ENCODE measurements around the gene FCRL6. TPM values are rescaled to one million over a fixed set of nuclear protein-coding genes. Genes with fewer than 3 reads are reported as not detected.

The FCRL6 gene
- total RNA-seq, 1 experiment from 2014 or later, result not detected

DNA sequence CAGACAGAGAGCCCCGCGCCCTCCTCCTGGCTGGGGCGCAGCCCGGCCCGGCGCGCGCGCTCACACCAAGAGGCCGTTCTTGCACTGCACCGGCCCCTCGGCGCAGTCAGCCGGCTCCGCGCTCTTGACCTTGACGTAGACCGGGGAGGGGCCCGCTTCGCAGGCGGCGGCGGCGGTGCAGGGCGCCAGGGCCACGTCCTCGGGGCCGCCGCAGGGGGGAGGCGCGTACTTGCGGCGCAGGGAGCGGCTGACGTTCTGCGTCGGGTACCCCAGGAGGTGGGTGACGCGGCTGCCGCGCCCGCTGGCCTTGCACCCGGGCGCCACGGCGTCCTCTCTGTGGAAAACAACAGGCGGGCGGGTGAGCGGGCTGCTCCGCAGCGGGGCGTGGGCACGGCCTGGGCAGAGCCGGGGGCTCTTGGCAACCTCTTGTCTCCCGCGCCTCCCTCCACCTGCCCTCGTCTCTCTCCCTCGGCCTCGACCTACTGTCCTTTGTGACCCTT is 52.6 kb downstream of the FCRL6 start:
- no peaks in the 10 kb centered on the region for H3K27me3 ChIP-seq (ENCODE audit: control insufficient read depth, insufficient read depth, low read length)
- no peaks in the 10 kb centered on the region for H3K36me3 ChIP-seq (ENCODE audit: control insufficient read depth, insufficient read depth, low read length)
- peak overlapping the region; percentile 53 to 57 for H3K4me3 ChIP-seq (ENCODE audit: low read depth in 2 of 2, low read length in 2 of 2)
- TF ChIP-seq, protein P1, sequence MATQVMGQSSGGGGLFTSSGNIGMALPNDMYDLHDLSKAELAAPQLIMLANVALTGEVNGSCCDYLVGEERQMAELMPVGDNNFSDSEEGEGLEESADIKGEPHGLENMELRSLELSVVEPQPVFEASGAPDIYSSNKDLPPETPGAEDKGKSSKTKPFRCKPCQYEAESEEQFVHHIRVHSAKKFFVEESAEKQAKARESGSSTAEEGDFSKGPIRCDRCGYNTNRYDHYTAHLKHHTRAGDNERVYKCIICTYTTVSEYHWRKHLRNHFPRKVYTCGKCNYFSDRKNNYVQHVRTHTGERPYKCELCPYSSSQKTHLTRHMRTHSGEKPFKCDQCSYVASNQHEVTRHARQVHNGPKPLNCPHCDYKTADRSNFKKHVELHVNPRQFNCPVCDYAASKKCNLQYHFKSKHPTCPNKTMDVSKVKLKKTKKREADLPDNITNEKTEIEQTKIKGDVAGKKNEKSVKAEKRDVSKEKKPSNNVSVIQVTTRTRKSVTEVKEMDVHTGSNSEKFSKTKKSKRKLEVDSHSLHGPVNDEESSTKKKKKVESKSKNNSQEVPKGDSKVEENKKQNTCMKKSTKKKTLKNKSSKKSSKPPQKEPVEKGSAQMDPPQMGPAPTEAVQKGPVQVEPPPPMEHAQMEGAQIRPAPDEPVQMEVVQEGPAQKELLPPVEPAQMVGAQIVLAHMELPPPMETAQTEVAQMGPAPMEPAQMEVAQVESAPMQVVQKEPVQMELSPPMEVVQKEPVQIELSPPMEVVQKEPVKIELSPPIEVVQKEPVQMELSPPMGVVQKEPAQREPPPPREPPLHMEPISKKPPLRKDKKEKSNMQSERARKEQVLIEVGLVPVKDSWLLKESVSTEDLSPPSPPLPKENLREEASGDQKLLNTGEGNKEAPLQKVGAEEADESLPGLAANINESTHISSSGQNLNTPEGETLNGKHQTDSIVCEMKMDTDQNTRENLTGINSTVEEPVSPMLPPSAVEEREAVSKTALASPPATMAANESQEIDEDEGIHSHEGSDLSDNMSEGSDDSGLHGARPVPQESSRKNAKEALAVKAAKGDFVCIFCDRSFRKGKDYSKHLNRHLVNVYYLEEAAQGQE (IDR thresholded peaks at IDR 0.05; ENCODE audit: insufficient read depth in 1 of 2, low read depth in 2 of 2, low read length in 1 of 2), result no peak
- TF ChIP-seq SIN3A (IDR thresholded peaks at IDR 0.05; ENCODE audit: borderline replicate concordance, insufficient read depth, low read depth, low read length), result no peak
- TF ChIP-seq POLR2AphosphoS5 (IDR thresholded peaks at IDR 0.05; ENCODE audit: low read depth, low read length), result no peak
- TF ChIP-seq, protein P2, sequence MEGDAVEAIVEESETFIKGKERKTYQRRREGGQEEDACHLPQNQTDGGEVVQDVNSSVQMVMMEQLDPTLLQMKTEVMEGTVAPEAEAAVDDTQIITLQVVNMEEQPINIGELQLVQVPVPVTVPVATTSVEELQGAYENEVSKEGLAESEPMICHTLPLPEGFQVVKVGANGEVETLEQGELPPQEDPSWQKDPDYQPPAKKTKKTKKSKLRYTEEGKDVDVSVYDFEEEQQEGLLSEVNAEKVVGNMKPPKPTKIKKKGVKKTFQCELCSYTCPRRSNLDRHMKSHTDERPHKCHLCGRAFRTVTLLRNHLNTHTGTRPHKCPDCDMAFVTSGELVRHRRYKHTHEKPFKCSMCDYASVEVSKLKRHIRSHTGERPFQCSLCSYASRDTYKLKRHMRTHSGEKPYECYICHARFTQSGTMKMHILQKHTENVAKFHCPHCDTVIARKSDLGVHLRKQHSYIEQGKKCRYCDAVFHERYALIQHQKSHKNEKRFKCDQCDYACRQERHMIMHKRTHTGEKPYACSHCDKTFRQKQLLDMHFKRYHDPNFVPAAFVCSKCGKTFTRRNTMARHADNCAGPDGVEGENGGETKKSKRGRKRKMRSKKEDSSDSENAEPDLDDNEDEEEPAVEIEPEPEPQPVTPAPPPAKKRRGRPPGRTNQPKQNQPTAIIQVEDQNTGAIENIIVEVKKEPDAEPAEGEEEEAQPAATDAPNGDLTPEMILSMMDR (IDR thresholded peaks at IDR 0.05), result no peak
- TF ChIP-seq TCF7L2 (IDR thresholded peaks at IDR 0.05; ENCODE audit: low read depth, low read length), result no peak
- POLR2A ChIA-PET, result no interaction called here
- intact Hi-C loops (cut with micrococcal nuclease; ENCODE audit: unreplicated experiment), result loop anchor here (2.0 kb wide), 1 partner anchor 74 kb away; the partner anchor contains the start of gene DUSP23
- H3K4me1 ChIP-seq (ENCODE audit: control insufficient read depth, insufficient read depth, low read length), result peaks cover 9% of the 10 kb centered on the region; the same call in 1 of the 2 replicates
- no TSS peak for BruUV-seq (replicated peaks)
- ATAC-seq (peak; percentile 95), DNase-seq (ENCODE audit: low read depth, low spot score) (no peak)
- CTCF ChIA-PET, result no interaction called here
- in situ Hi-C loops (cut with HindIII; ENCODE audit: low pct_unique_long_range_greater_than_20kb, low sequenced_read_pairs), result no loop called here
- H3K27ac ChIP-seq (ENCODE audit: low read length), result no peak overlapping the region
- no peaks in the 10 kb centered on the region for H3K9me3 ChIP-seq (ENCODE audit: control insufficient read depth, insufficient read depth, low read depth, low read length)

DNA sequence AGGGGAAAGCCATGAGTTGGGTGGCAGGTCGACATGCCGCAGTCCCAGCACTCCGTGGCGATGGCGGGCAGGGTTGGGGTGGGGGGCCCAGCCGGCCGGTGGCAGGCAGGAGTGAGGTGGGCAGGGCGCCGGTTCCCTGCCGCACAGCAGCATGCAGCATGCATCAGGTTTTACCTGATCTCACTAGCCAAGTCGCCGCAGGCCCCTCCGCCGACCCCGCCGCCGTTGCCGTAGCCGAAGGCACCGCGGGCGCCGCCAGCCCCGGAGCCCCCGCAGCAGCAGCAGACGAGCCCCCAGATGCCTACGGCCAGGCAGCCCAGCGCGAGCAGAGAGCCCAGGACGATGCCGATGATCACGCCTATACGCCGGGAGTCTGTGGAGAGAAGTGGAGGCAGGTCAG is 53.5 kb downstream of the FCRL6 start:
- ChIA-PET CTCF (no interaction called here), POLR2A (no interaction called here)
- Histone ChIP-seq H3K36me3 (ENCODE audit: control insufficient read depth, insufficient read depth, low read length) (no peaks in the 10 kb centered on the region), H3K27ac (ENCODE audit: low read length) (no peak overlapping the region), H3K4me3 (ENCODE audit: low read depth in 2 of 2, low read length in 2 of 2) (no peak overlapping the region), H3K9me3 (ENCODE audit: control insufficient read depth, insufficient read depth, low read depth, low read length) (no peaks in the 10 kb centered on the region), H3K27me3 (ENCODE audit: control insufficient read depth, insufficient read depth, low read length) (no peaks in the 10 kb centered on the region), H3K4me1 (ENCODE audit: control insufficient read depth, insufficient read depth, low read length) (peaks cover 9% of the 10 kb centered on the region; the same call in 1 of the 2 replicates)
- DNase-seq (ENCODE audit: low read depth, low spot score), result no peak
- intact Hi-C loops (cut with micrococcal nuclease; ENCODE audit: unreplicated experiment) (loop anchor here (2.0 kb wide), 1 partner anchor 75 kb away; the partner anchor contains the start of gene DUSP23), in situ Hi-C loops (cut with HindIII; ENCODE audit: low pct_unique_long_range_greater_than_20kb, low sequenced_read_pairs) (no loop called here)
- TF ChIP-seq, protein P2 (IDR thresholded peaks at IDR 0.05), result no peak
- no peak for TF ChIP-seq SIN3A (IDR thresholded peaks at IDR 0.05; ENCODE audit: borderline replicate concordance, insufficient read depth, low read depth, low read length)
- TF ChIP-seq POLR2AphosphoS5 (IDR thresholded peaks at IDR 0.05; ENCODE audit: low read depth, low read length), result no peak
- TF ChIP-seq, protein P1 (IDR thresholded peaks at IDR 0.05; ENCODE audit: insufficient read depth in 1 of 2, low read depth in 2 of 2, low read length in 1 of 2), result no peak
- no peak for TF ChIP-seq TCF7L2 (IDR thresholded peaks at IDR 0.05; ENCODE audit: low read depth, low read length)
- no peak for ATAC-seq
- BruUV-seq (replicated peaks), result no TSS peak
